OCI-LY7 (cell line): ENCODE data around the gene PNPLA1. TPM values are rescaled to one million over a fixed set of nuclear protein-coding genes. Genes with fewer than 3 reads are reported as not detected.

ENCODE experiments used
- BruUV-seq: library from RNA; stranded (reverse); fragments of 400-500 nt; replicated peaks from 2 replicates; lab custom pipeline; 2021; lab: Mats Ljungman, UMichigan
- CTCF ChIA-PET: fragments of 300-600 bp; sonication (Branson Sonifier 250); formaldehyde crosslinking; loops from one replicate; lab custom pipeline; 2022; ENCODE audit warnings: antibody characterized with exemption; ENCODE audit not compliant: unreplicated experiment; lab: Charles Lee
- POLR2A ChIA-PET: fragments of 300-600 bp; sonication (Branson Sonifier 250); formaldehyde crosslinking; loops from one replicate; lab custom pipeline; 2022; ENCODE audit warnings: antibody characterized with exemption; lab: Charles Lee
- DNase-seq: peaks from one replicate; pipeline ENCODE4 v3.0.0-alpha.2; 2015; ENCODE audit warnings: low spot score
- H2AFZ ChIP-seq: fragments of 200-600 bp; sonication (generic), shearing (Covaris generic); 2 replicates; pipeline ENCODE4 v1.6.1; 2014; ENCODE audit warnings: mild to moderate bottlenecking, antibody characterized with exemption, low read length, moderate library complexity
- H3K27ac ChIP-seq: fragments of 200-600 bp; sonication (generic); 2 replicates; pipeline ENCODE4 v1.5.1; 2014; ENCODE audit warnings: mixed run types, low read depth, mild to moderate bottlenecking, moderate library complexity, low read length, inconsistent platforms; ENCODE audit not compliant: poor library complexity, severe bottlenecking
- H3K36me3 ChIP-seq: fragments of 200-600 bp; sonication (generic); 2 replicates; pipeline ENCODE4 v1.6.1; 2014; ENCODE audit warnings: mild to moderate bottlenecking, antibody characterized with exemption, low read length, moderate library complexity, mixed read lengths; ENCODE audit not compliant: insufficient read depth
- H3K4me1 ChIP-seq: fragments of 200-600 bp; sonication (generic); 2 replicates; pipeline ENCODE4 v1.5.1; 2014; ENCODE audit warnings: mild to moderate bottlenecking, low read length; ENCODE audit not compliant: insufficient read depth, poor library complexity, severe bottlenecking
- H3K4me2 ChIP-seq: fragments of 200-600 bp; sonication (generic); 2 replicates; pipeline ENCODE4 v1.6.1; 2014; ENCODE audit warnings: mild to moderate bottlenecking, low read length
- H3K4me3 ChIP-seq: fragments of 200-600 bp; sonication (generic); 2 replicates; pipeline ENCODE4 v1.5.1; 2014; ENCODE audit warnings: mild to moderate bottlenecking, low read depth, low read length; ENCODE audit not compliant: poor library complexity, severe bottlenecking
- H3K79me2 ChIP-seq: fragments of 200-600 bp; sonication (generic); 2 replicates; pipeline ENCODE4 v1.6.1; 2016; ENCODE audit warnings: low read depth, mild to moderate bottlenecking, low read length, moderate library complexity, mixed read lengths; ENCODE audit not compliant: insufficient read depth
- H3K9me2 ChIP-seq: fragments of 200-600 bp; sonication (generic); 2 replicates; pipeline ENCODE4 v1.6.1; 2016; ENCODE audit warnings: mild to moderate bottlenecking, low read length, mixed read lengths; ENCODE audit not compliant: insufficient read depth
- H3K9me3 ChIP-seq: fragments of 200-600 bp; sonication (generic); 2 replicates; pipeline ENCODE4 v1.6.1; 2014; ENCODE audit warnings: mild to moderate bottlenecking, mixed run types, low read length, mixed read lengths
- H4K20me1 ChIP-seq: fragments of 200-600 bp; sonication (generic); 2 replicates; pipeline ENCODE4 v1.6.1; 2014; ENCODE audit warnings: mild to moderate bottlenecking, antibody characterized with exemption, low read length, moderate library complexity, mixed read lengths; ENCODE audit not compliant: insufficient read depth
- EZH2phosphoT487 ChIP-seq: fragments of 200-600 bp; sonication (generic); IDR thresholded peaks from 2 replicates; pipeline ENCODE4 v1.6.1; 2018; ENCODE audit warnings: low read depth, borderline replicate concordance, mild to moderate bottlenecking, mixed run types, antibody characterized with exemption, low read length, moderate library complexity, mixed read lengths
- intact Hi-C: fragments of 100-400 bp; cut with micrococcal nuclease; formaldehyde crosslinking; loops from one replicate; pipeline ENCODE4 v1.10.0; 2022; ENCODE audit not compliant: unreplicated experiment
- total RNA-seq, 2 experiments: library from RNA; depleted of rRNA in 1 of 2; stranded (reverse); fragments of >200 nt in 1 of 2; shearing (Covaris generic) in 1 of 2; gene quantifications; 2 replicates each; pipeline ENCODE4 v1.2.3, GENCODE V29; 2014 to 2022
- TF ChIP-seq, protein P1 (sequence below): fragments of 200-600 bp; sonication (generic); conservative IDR thresholded peaks from 2 replicates; pipeline ENCODE4 v1.5.1; 2014; ENCODE audit warnings: mild to moderate bottlenecking, antibody characterized with exemption, low read length, moderate library complexity, mixed read lengths

PNPLA1 gene
- total RNA-seq, 2 experiments from 2014 or later = not detected

DNA sequence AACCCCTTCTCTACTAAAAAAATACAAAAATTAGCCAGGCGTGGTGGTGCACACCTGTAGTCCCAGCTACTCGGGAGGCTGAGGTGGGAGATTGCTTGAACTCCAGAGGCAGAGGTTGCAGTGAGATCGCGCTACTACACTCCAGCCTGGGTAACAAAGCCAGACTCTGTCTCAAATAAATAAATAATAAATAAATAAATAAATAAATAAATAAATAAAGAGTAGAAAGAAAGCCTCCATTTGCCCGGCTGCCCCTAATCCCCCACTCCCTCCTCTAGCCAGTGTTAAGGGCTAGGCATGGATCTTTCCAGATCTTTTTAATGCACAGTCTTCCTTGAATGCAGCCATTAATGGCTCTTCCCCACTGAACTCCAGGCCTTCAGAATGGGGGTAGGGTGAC lies 3.2 kb downstream of the PNPLA1 start:
- BruUV-seq = no TSS peak
- TF ChIP-seq, protein P1, sequence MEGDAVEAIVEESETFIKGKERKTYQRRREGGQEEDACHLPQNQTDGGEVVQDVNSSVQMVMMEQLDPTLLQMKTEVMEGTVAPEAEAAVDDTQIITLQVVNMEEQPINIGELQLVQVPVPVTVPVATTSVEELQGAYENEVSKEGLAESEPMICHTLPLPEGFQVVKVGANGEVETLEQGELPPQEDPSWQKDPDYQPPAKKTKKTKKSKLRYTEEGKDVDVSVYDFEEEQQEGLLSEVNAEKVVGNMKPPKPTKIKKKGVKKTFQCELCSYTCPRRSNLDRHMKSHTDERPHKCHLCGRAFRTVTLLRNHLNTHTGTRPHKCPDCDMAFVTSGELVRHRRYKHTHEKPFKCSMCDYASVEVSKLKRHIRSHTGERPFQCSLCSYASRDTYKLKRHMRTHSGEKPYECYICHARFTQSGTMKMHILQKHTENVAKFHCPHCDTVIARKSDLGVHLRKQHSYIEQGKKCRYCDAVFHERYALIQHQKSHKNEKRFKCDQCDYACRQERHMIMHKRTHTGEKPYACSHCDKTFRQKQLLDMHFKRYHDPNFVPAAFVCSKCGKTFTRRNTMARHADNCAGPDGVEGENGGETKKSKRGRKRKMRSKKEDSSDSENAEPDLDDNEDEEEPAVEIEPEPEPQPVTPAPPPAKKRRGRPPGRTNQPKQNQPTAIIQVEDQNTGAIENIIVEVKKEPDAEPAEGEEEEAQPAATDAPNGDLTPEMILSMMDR = no peak
- no peak for TF ChIP-seq EZH2phosphoT487
- H3K9me3 ChIP-seq = no peaks in the 10 kb centered on the region
- no peak overlapping the region for H3K4me3 ChIP-seq
- H3K4me1 ChIP-seq = no peaks in the 10 kb centered on the region
- POLR2A ChIA-PET = no interaction called here
- no peak overlapping the region for H2AFZ ChIP-seq
- intact Hi-C loops = no loop called here
- H4K20me1 ChIP-seq = no peaks in the 10 kb centered on the region
- no peaks in the 10 kb centered on the region for H3K79me2 ChIP-seq
- CTCF ChIA-PET = no interaction called here
- no peak for DNase-seq
- H3K9me2 ChIP-seq = no peaks in the 10 kb centered on the region
- H3K36me3 ChIP-seq = no peaks in the 10 kb centered on the region
- H3K4me2 ChIP-seq = no peak overlapping the region
- H3K27ac ChIP-seq = no peak overlapping the region

DNA sequence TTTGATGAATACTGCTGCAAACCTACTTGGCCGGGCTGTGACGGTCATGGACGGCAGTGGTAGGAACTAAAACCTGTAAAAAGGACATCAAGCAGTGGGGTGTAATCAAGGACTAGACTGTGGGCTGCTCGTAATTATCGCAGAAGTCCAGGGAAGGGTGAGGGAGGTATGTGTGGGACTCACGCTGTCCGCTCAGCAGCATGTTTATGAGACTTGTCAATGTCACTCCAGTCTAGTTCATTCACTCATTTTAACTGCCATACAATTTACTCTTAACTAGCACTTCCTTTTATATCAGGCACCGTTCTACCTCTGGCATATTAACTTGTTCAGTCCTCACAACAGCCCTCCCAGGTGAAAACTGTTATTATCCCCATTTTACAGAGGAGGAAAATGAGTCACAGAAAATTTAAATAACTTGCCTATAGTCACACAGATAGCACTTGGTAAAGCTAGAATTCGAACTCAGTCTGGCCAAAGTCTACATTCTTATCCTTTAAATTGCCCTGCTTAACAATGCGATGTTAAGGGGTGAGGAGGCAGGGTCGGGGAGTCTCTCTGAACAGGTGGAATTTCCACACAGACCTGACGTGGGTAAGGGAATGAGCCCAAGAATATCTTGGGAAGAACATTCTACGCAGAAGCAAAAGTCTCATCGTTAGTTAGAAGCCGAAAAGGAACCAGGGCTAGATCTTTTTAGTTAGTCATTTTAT lies 4.1 kb downstream of the PNPLA1 start:
- no TSS peak for BruUV-seq
- Histone ChIP-seq H4K20me1 (no peaks in the 10 kb centered on the region), H3K9me2 (no peaks in the 10 kb centered on the region), H3K27ac (no peak overlapping the region), H3K4me2 (no peak overlapping the region), H3K4me1 (no peaks in the 10 kb centered on the region), H3K9me3 (no peaks in the 10 kb centered on the region), H3K79me2 (no peaks in the 10 kb centered on the region), H2AFZ (no peak overlapping the region), H3K4me3 (no peak overlapping the region), H3K36me3 (no peaks in the 10 kb centered on the region)
- POLR2A ChIA-PET = no interaction called here
- CTCF ChIA-PET = no interaction called here
- no peak for TF ChIP-seq EZH2phosphoT487
- TF ChIP-seq, protein P1 = no peak
- DNase-seq = no peak
- intact Hi-C loops = no loop called here
